Stimulated activated CD4-positive, alpha-beta T cell treated with anti-CD3 and anti-CD28 coated beads, TNF-alpha, amount 100 ng/mL, for 4 hours (primary cell): ENCODE measurements around the gene TRNT1.
A peak's percentile ranks its signal among the peaks of the same experiment; 100 is the strongest.

Source experiments
- DNase-seq, 3 experiments: peaks; one replicate each; pipeline ENCODE4 v3.0.0-alpha.2; 2020; ENCODE audit warnings: low read depth in 3 of 3

TRNT1 gene

GRCh38 chr3:3177861-3178497 is 51.2 kb downstream of the TRNT1 start:
- DNase-seq: no peak

DNA sequence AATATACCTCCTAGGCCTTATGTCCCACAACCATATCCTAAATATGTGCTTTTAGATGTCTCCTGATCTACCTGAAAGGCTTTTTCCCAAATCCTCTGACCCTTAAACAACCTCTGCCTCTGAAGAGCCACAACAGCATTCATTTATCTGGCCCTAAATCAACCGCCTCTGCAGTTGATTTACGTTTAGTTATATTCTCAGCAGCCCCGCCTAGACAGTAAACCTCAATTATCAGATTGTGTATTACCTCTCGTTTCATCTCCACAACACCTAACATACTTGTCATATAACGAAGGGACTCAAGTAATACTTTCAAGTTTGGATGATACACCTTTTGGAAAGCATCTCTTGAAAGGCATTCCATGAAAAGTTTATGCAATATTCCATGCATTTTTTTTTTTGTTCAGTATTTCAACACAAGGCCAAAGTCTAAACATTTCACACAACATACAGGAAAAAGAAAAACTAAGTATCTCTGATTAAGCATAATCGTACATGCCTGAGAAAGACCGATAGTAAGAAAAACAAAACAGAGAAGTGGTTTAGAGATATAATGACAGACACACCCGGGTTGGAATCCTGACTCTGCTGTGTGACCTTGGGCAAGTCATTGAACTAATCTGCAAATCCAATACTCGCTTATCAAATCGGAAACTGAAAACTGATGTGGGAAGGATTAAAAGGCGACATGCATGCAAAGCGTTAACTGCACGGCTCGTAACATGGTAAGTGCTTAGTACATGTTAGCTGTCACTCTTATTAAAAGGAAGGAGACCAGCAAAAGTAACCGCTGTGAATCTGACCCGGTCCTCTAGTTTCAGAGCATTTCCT is 52.0 kb downstream of the TRNT1 start:
- DNase-seq: no peak

DNA sequence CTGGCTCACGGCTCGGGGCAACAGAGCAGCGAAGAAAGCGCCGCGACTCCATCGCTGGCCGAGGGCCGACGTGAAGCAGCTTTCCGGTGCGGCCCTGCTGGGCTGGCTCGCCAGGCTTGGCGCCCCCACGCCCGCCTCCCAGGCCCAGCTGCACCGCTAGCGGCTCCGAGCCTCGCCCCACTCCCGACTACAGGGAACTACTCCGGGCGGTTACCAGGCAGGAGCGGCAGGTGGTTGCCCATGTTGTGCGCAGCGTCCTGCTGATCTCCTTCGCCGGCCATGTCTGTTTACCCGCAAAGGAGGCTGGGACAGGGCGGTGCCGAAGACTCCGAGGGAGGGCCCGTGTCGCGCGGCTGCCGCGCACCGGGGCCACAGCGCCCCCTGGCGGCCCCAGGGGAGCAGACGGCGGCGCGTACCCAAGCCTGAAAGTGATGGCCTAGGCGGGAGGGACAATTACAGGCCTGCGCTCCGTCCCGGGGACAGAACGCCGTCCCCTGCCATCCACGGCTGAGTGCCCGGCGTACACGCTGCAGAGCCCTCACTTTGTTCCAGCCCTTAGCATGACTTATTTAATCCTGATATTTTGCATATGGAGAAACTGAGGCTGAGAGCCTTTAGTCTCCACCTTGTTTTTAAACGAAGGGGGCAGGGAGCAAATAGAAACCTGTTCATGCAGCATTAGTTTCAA is 52.8 kb downstream of the TRNT1 start, which contains the start of gene CRBN:
Gene CRBN, minus strand, starts transcription at position 285 of the 688 bp plus-strand sequence. Its CDS starts 4 bp downstream, at position 281.
- peak; percentile 71 to 78 (median 76) for DNase-seq

- no peak for DNase-seq
Observed at GRCh38 chr3:3180456-3180855, 53.7 kb downstream of the TRNT1 start.

GRCh38 chr3:3184876-3185275 is 58.1 kb downstream of the TRNT1 start:
- DNase-seq: no peak

GRCh38 chr3:3189102-3189727 is 62.5 kb downstream of the TRNT1 start:
- no peak for DNase-seq

- DNase-seq: no peak
Observed at GRCh38 chr3:3189961-3190360, 63.2 kb downstream of the TRNT1 start.

GRCh38 chr3:3191675-3192285 is 65.0 kb downstream of the TRNT1 start:
- no peak for DNase-seq

GRCh38 chr3:3192286-3192675 is 65.5 kb downstream of the TRNT1 start:
- DNase-seq: no peak

GRCh38 chr3:3194861-3195260 is 68.1 kb downstream of the TRNT1 start:
- no peak for DNase-seq

DNA sequence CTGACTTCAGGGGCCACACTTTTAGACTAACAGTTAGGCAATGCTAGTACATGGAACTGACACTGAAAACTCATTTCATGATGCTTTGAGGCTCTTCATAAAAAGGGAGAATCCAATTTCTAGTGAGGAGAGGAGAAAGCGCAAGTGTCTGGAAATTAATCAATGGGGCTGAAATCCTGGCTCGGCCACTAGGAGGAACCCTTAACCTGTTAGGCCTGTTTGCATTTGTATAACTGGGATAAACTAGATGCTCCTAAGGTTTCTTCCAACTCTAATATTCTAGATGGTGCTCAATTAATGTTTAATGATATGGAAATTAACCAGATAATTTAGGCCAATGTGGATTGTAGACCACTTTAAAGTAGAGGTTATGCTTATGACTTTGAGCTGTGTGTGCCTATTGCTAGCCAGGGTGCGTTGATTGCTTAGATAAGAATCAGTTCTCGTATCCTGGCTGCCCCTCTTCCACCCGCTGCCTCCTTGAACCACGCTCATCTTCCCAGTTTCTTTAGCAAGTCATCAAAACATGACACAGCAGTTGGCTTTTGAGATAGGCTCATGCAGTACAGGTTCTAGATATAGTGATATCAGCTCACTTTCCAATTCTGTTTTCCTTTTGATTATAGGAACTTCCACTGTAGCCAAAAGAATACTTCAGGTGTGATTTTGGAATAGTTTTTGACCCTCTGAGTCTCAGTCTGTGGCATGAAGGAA is 69.6 kb downstream of the TRNT1 start:
- no peak for DNase-seq
